Measurements from ENCODE around the gene EPHB1. TPM values are rescaled to one million over a fixed set of nuclear protein-coding genes. Genes with fewer than 3 reads are reported as not detected.

The EPHB1 gene
- total RNA-seq, 1 donor from 2014 or later = 0.53 TPM

GRCh38 chr3:135165260-135165659, 370.2 kb downstream of the EPHB1 start:
- no peak overlapping the region for H3K4me3 ChIP-seq
- H3K27me3 ChIP-seq = no peaks in the 10 kb centered on the region
- DNase-seq (ENCODE audit: low spot score in 2 of 2) = no peak
- H3K27ac ChIP-seq = no peak overlapping the region
- no peaks in the 10 kb centered on the region for H3K4me1 ChIP-seq
- no peaks in the 10 kb centered on the region for H3K36me3 ChIP-seq
- intact Hi-C loops (cut with DNase I) = no loop called here
- no peaks in the 10 kb centered on the region for H3K9me3 ChIP-seq
- no peak for TF ChIP-seq CTCF (IDR thresholded peaks at IDR 0.05)

DNA sequence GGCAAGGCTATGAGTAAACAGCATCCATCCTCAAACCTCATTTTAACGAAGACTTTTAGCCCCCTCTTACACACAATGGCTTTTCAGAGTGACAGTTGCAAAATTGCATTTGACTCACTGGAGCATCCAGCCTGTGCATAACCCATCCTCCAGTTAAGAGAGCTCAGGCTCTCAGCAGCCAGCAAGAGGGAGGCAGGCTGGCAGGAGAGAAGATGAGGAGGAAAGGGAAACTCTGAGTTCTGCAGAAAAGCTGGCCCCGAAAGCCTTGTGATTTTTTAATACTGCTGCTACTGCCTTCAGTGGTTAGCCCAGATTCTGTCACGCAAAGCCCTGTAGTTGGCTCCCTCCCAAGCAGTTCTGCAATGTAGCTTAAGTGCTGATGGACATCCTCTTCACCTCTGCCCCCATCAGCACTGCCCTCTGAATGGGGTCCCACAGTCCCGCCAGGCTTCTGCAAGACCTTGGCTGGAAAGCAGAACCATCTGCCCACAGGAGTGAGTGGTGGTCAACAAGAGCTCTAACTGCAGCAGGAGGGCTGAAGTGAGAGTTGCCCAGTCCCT, 371.3 kb downstream of the EPHB1 start:
- Histone ChIP-seq H3K27ac (no peak overlapping the region), H3K4me1 (no peaks in the 10 kb centered on the region), H3K36me3 (no peaks in the 10 kb centered on the region), H3K4me3 (no peak overlapping the region), H3K9me3 (no peaks in the 10 kb centered on the region), H3K27me3 (no peaks in the 10 kb centered on the region)
- TF ChIP-seq CTCF (IDR thresholded peaks at IDR 0.05) = no peak
- DNase-seq (ENCODE audit: low spot score in 2 of 2) = no peak
- intact Hi-C loops (cut with DNase I) = no loop called here

DNA sequence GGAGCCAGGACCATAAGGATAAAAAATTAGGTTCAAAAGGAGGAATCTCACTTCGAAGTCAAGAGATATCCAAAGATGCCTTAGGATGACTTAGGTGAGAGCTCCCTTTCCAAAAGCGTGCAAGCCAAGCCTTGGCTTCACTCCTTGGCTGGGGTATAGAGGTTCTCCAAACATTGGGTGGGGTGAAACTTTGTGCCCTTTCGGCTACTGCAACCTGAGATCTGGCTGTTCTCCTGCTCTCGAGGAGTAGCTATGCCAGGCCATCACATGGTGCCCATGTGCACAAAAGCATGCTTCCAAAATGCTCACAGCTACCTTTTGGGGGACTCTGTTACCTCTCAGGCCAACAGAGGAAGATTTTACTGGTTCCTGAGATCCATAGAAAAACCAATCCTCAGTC, 373.8 kb downstream of the EPHB1 start:
- no peak for DNase-seq (ENCODE audit: low spot score in 2 of 2)
- Histone ChIP-seq H3K27ac (no peak overlapping the region), H3K4me1 (no peaks in the 10 kb centered on the region), H3K27me3 (no peaks in the 10 kb centered on the region), H3K36me3 (no peaks in the 10 kb centered on the region), H3K4me3 (no peak overlapping the region), H3K9me3 (no peaks in the 10 kb centered on the region)
- no peak for TF ChIP-seq CTCF (IDR thresholded peaks at IDR 0.05)
- intact Hi-C loops (cut with DNase I) = no loop called here

GRCh38 chr3:135169651-135170050, 374.6 kb downstream of the EPHB1 start:
- no peak for DNase-seq (ENCODE audit: low spot score in 2 of 2)
- no peaks in the 10 kb centered on the region for H3K36me3 ChIP-seq
- H3K4me1 ChIP-seq = no peaks in the 10 kb centered on the region
- H3K4me3 ChIP-seq = no peak overlapping the region
- no peaks in the 10 kb centered on the region for H3K27me3 ChIP-seq
- no peaks in the 10 kb centered on the region for H3K9me3 ChIP-seq
- intact Hi-C loops (cut with DNase I) = no loop called here
- H3K27ac ChIP-seq = no peak overlapping the region
- no peak for TF ChIP-seq CTCF (IDR thresholded peaks at IDR 0.05)

GRCh38 chr3:135170732-135171131, 375.7 kb downstream of the EPHB1 start:
- Histone ChIP-seq H3K27ac (no peak overlapping the region), H3K4me1 (no peaks in the 10 kb centered on the region), H3K4me3 (no peak overlapping the region), H3K27me3 (no peaks in the 10 kb centered on the region), H3K9me3 (no peaks in the 10 kb centered on the region), H3K36me3 (no peaks in the 10 kb centered on the region)
- DNase-seq (ENCODE audit: low spot score in 2 of 2) = no peak
- TF ChIP-seq CTCF (IDR thresholded peaks at IDR 0.05) = no peak
- intact Hi-C loops (cut with DNase I) = no loop called here

Data from ascending aorta (tissue), 2 donors.